Measurements from ENCODE around the gene USF1.

GRCh38 chr1:161082996-161083747 is 37.4 kb upstream of the USF1 start:
- TF ChIP-seq, protein P1, sequence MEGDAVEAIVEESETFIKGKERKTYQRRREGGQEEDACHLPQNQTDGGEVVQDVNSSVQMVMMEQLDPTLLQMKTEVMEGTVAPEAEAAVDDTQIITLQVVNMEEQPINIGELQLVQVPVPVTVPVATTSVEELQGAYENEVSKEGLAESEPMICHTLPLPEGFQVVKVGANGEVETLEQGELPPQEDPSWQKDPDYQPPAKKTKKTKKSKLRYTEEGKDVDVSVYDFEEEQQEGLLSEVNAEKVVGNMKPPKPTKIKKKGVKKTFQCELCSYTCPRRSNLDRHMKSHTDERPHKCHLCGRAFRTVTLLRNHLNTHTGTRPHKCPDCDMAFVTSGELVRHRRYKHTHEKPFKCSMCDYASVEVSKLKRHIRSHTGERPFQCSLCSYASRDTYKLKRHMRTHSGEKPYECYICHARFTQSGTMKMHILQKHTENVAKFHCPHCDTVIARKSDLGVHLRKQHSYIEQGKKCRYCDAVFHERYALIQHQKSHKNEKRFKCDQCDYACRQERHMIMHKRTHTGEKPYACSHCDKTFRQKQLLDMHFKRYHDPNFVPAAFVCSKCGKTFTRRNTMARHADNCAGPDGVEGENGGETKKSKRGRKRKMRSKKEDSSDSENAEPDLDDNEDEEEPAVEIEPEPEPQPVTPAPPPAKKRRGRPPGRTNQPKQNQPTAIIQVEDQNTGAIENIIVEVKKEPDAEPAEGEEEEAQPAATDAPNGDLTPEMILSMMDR (IDR thresholded peaks at IDR 0.05 in 2 of 3, conservative IDR thresholded peaks at IDR 0.05 in 1 of 3; ENCODE audit: insufficient read depth in 2 of 3, low read depth in 1 of 3, low read length in 3 of 3): no peak
- TF ChIP-seq U2AF1 (optimal IDR thresholded peaks at IDR 0.05; ENCODE audit: low read depth, low read length) (no peak), HIVEP1 (CRISPR knock-in tag; IDR thresholded peaks at IDR 0.05) (no peak), TCFL5 (CRISPR knock-in tag; conservative IDR thresholded peaks at IDR 0.05) (no peak), USF2 (CRISPR knock-in tag; IDR thresholded peaks at IDR 0.05) (no peak), RBM22 (IDR thresholded peaks at IDR 0.05; ENCODE audit: low read depth, low read length, poor library complexity, severe bottlenecking) (no peak)
